ENCODE data around the gene STIM1. TPM values are rescaled to one million over a fixed set of nuclear protein-coding genes. Genes with fewer than 3 reads are reported as not detected.

The STIM1 gene
- total RNA-seq, 1 experiment from 2014 or later, result 28.3 TPM

- intact Hi-C loops (cut with micrococcal nuclease; ENCODE audit: unreplicated experiment), result loop anchor here (5.0 kb wide), 2 partner anchors 49 to 99 kb away; partner anchors contain the start of gene STIM1
- no TSS peak for BruUV-seq (replicated peaks)
- TF ChIP-seq EZH2 (IDR thresholded peaks at IDR 0.05; ENCODE audit: low read depth), result no peak
- no peak for TF ChIP-seq CTCF (conservative IDR thresholded peaks at IDR 0.05)
- Histone ChIP-seq H3K4me2 (no peak overlapping the region), H3K36me3 (ENCODE audit: low read depth) (no peaks in the 10 kb centered on the region), H3K4me1 (replicated peaks; ENCODE audit: insufficient read depth) (peaks cover 24% of the 10 kb centered on the region), H3K27ac (no peak overlapping the region), H3K4me3 (no peak overlapping the region), H2AFZ (no peak overlapping the region), H3K9me3 (ENCODE audit: insufficient read depth, low read depth) (no peaks in the 10 kb centered on the region), H3K9me2 (ENCODE audit: insufficient read depth) (no peaks in the 10 kb centered on the region), H4K20me1 (ENCODE audit: insufficient read depth) (no peaks in the 10 kb centered on the region), H3K27me3 (ENCODE audit: insufficient read depth, low read depth) (no peaks in the 10 kb centered on the region), H3K79me2 (ENCODE audit: low read depth) (no peaks in the 10 kb centered on the region), H3F3A (ENCODE audit: insufficient read depth, low read depth) (peaks cover 9% of the 10 kb centered on the region)
- no peak for DNase-seq
- ChIA-PET POLR2A (ENCODE audit: unreplicated experiment) (interaction anchor here (0.6 kb wide), 1 partner anchor 109 kb away, joined by 5 read pairs; no protein-coding TSS in a partner anchor), CTCF (no interaction called here)
These were observed 100.6 kb downstream of the STIM1 start for GRCh38 chr11:3956038-3956437.

GRCh38 chr11:3956748-3957147 lies 101.3 kb downstream of the STIM1 start:
- H4K20me1 ChIP-seq (ENCODE audit: insufficient read depth), result no peaks in the 10 kb centered on the region
- CTCF ChIA-PET, result no interaction called here
- no TSS peak for BruUV-seq (replicated peaks)
- H2AFZ ChIP-seq, result no peak overlapping the region
- no peaks in the 10 kb centered on the region for H3K36me3 ChIP-seq (ENCODE audit: low read depth)
- H3K79me2 ChIP-seq (ENCODE audit: low read depth), result no peaks in the 10 kb centered on the region
- H3F3A ChIP-seq (ENCODE audit: insufficient read depth, low read depth), result peaks cover 9% of the 10 kb centered on the region
- H3K4me1 ChIP-seq (replicated peaks; ENCODE audit: insufficient read depth), result peaks cover 24% of the 10 kb centered on the region
- intact Hi-C loops (cut with micrococcal nuclease; ENCODE audit: unreplicated experiment), result loop anchor here (5.0 kb wide), 2 partner anchors 49 to 99 kb away; partner anchors contain the start of gene STIM1
- no peak overlapping the region for H3K4me3 ChIP-seq
- TF ChIP-seq CTCF (conservative IDR thresholded peaks at IDR 0.05) (no peak), EZH2 (IDR thresholded peaks at IDR 0.05; ENCODE audit: low read depth) (no peak)
- POLR2A ChIA-PET (ENCODE audit: unreplicated experiment), result no interaction called here
- no peak for DNase-seq
- H3K4me2 ChIP-seq, result no peak overlapping the region
- H3K27me3 ChIP-seq (ENCODE audit: insufficient read depth, low read depth), result no peaks in the 10 kb centered on the region
- H3K9me3 ChIP-seq (ENCODE audit: insufficient read depth, low read depth), result no peaks in the 10 kb centered on the region
- no peaks in the 10 kb centered on the region for H3K9me2 ChIP-seq (ENCODE audit: insufficient read depth)
- H3K27ac ChIP-seq, result no peak overlapping the region

GRCh38 chr11:3957437-3957836 lies 102.0 kb downstream of the STIM1 start:
- no peaks in the 10 kb centered on the region for H3K79me2 ChIP-seq (ENCODE audit: low read depth)
- no peak overlapping the region for H3K4me2 ChIP-seq
- no TSS peak for BruUV-seq (replicated peaks)
- intact Hi-C loops (cut with micrococcal nuclease; ENCODE audit: unreplicated experiment), result loop anchor here (5.0 kb wide), 2 partner anchors 50 to 100 kb away; partner anchors contain the start of gene STIM1
- H3K9me3 ChIP-seq (ENCODE audit: insufficient read depth, low read depth), result no peaks in the 10 kb centered on the region
- TF ChIP-seq EZH2 (IDR thresholded peaks at IDR 0.05; ENCODE audit: low read depth), result no peak
- TF ChIP-seq CTCF (conservative IDR thresholded peaks at IDR 0.05), result no peak
- H3K27me3 ChIP-seq (ENCODE audit: insufficient read depth, low read depth), result no peaks in the 10 kb centered on the region
- no peak overlapping the region for H3K4me3 ChIP-seq
- H4K20me1 ChIP-seq (ENCODE audit: insufficient read depth), result no peaks in the 10 kb centered on the region
- H3F3A ChIP-seq (ENCODE audit: insufficient read depth, low read depth), result peaks cover 9% of the 10 kb centered on the region
- H3K36me3 ChIP-seq (ENCODE audit: low read depth), result no peaks in the 10 kb centered on the region
- H3K4me1 ChIP-seq (replicated peaks; ENCODE audit: insufficient read depth), result peaks cover 24% of the 10 kb centered on the region
- H3K9me2 ChIP-seq (ENCODE audit: insufficient read depth), result no peaks in the 10 kb centered on the region
- DNase-seq, result no peak
- no peak overlapping the region for H3K27ac ChIP-seq
- no peak overlapping the region for H2AFZ ChIP-seq
- ChIA-PET CTCF (no interaction called here), POLR2A (ENCODE audit: unreplicated experiment) (no interaction called here)
